ENCODE data around the gene STX8.

Gene STX8

GRCh38 chr17:9367156-9367555 is 208.5 kb downstream of the STX8 start:
- TF ChIP-seq GLIS3 (CRISPR knock-in tag; IDR thresholded peaks at IDR 0.05) (no peak), ZNF8 (CRISPR knock-in tag; IDR thresholded peaks at IDR 0.05) (no peak), ZFP3 (CRISPR knock-in tag; IDR thresholded peaks at IDR 0.05) (no peak), PATZ1 (CRISPR knock-in tag; IDR thresholded peaks at IDR 0.05; ENCODE audit: borderline replicate concordance) (no peak), POU6F1 (CRISPR knock-in tag; IDR thresholded peaks at IDR 0.05; ENCODE audit: borderline replicate concordance, low read depth) (no peak), ESRRG (CRISPR knock-in tag; IDR thresholded peaks at IDR 0.05) (no peak), TOX (CRISPR knock-in tag; IDR thresholded peaks at IDR 0.05; ENCODE audit: borderline replicate concordance) (no peak), CSDC2 (CRISPR knock-in tag; IDR thresholded peaks at IDR 0.05) (no peak)
- ATAC-seq: no peak

GRCh38 chr17:9364837-9365430 is 210.7 kb downstream of the STX8 start:
- TF ChIP-seq PATZ1 (CRISPR knock-in tag; IDR thresholded peaks at IDR 0.05; ENCODE audit: borderline replicate concordance) (no peak), ISL1 (CRISPR knock-in tag; IDR thresholded peaks at IDR 0.05) (no peak), TCF4 (CRISPR knock-in tag; IDR thresholded peaks at IDR 0.05; ENCODE audit: borderline replicate concordance) (no peak)
- ATAC-seq: no peak

- peak; percentile 47 for TF ChIP-seq ISL1 (CRISPR knock-in tag; IDR thresholded peaks at IDR 0.05)
- TF ChIP-seq ZNF565 (CRISPR knock-in tag; conservative IDR thresholded peaks at IDR 0.05; ENCODE audit: low read depth): no peak
- no peak for ATAC-seq
Observed at GRCh38 chr17:9363440-9364350, 211.9 kb downstream of the STX8 start.

GRCh38 chr17:9361188-9361955 is 214.2 kb downstream of the STX8 start:
- peak; percentile 83 for ATAC-seq
- TF ChIP-seq CREB5 (CRISPR knock-in tag; IDR thresholded peaks at IDR 0.05; ENCODE audit: low read depth) (no peak), ISL1 (CRISPR knock-in tag; IDR thresholded peaks at IDR 0.05) (peak; percentile 30), RARB (CRISPR knock-in tag; IDR thresholded peaks at IDR 0.05) (no peak)

GRCh38 chr17:9360677-9361081 is 214.9 kb downstream of the STX8 start:
- no peak for TF ChIP-seq OSR1 (CRISPR knock-in tag; IDR thresholded peaks at IDR 0.05)
- no peak for TF ChIP-seq CSRNP3 (CRISPR knock-in tag; IDR thresholded peaks at IDR 0.05)
- no peak for TF ChIP-seq TCF4 (CRISPR knock-in tag; IDR thresholded peaks at IDR 0.05; ENCODE audit: borderline replicate concordance)
- TF ChIP-seq ARNTL (CRISPR knock-in tag; IDR thresholded peaks at IDR 0.05; ENCODE audit: borderline replicate concordance, low read depth): no peak
- TF ChIP-seq ESRRG (CRISPR knock-in tag; IDR thresholded peaks at IDR 0.05): no peak
- no peak for TF ChIP-seq RARB (CRISPR knock-in tag; IDR thresholded peaks at IDR 0.05)
- TF ChIP-seq ZFP3 (CRISPR knock-in tag; IDR thresholded peaks at IDR 0.05): no peak
- no peak for TF ChIP-seq ISL1 (CRISPR knock-in tag; IDR thresholded peaks at IDR 0.05)
- no peak for TF ChIP-seq BACH2 (CRISPR knock-in tag; IDR thresholded peaks at IDR 0.05; ENCODE audit: borderline replicate concordance)
- no peak for TF ChIP-seq SNAI2 (CRISPR knock-in tag; IDR thresholded peaks at IDR 0.05)
- no peak for TF ChIP-seq PATZ1 (CRISPR knock-in tag; IDR thresholded peaks at IDR 0.05; ENCODE audit: borderline replicate concordance)
- TF ChIP-seq ZFP30 (CRISPR knock-in tag; IDR thresholded peaks at IDR 0.05): no peak
- no peak for TF ChIP-seq PPARA (CRISPR knock-in tag; IDR thresholded peaks at IDR 0.05; ENCODE audit: borderline replicate concordance)
- no peak for TF ChIP-seq CSDC2 (CRISPR knock-in tag; IDR thresholded peaks at IDR 0.05)
- TF ChIP-seq ZNF8 (CRISPR knock-in tag; IDR thresholded peaks at IDR 0.05): no peak
- no peak for ATAC-seq
